HG03108 (cell line): ENCODE measurements around the gene DEGS2.
"Not testable (repeated sequence)": the region's sequence is repeated elsewhere in the genome, so short reads cannot be mapped to it uniquely, and the experiment has no call there.

Experiments used
- ATAC-seq: cut with Tn5 transposase; IDR thresholded peaks from one replicate; pipeline ENCODE4 v1.9.1; 2021; ENCODE audit warnings: moderate library complexity; ENCODE audit not compliant: unreplicated experiment

Gene DEGS2

DNA sequence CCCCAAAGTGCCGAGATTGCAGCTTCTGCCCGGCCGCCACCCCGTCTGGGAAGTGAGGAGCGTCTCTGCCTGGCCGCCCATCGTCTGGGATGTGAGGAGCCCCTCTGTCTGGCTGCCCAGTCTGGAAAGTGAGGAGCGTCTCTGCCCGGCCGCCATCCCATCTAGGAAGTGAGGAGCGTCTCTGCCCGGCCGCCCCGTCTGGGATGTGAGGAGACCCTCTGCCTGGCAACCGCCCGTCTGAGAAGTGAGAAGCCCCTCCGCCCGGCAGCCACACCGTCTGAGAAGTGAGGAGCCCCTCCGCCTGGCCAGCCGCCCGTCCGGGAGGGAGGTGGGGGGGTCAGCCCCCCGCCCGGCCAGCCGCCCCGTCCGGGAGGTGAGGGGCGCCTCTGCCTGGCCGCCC, 21.2 kb upstream of the DEGS2 start:
- ATAC-seq = not testable (repeated sequence)

DNA sequence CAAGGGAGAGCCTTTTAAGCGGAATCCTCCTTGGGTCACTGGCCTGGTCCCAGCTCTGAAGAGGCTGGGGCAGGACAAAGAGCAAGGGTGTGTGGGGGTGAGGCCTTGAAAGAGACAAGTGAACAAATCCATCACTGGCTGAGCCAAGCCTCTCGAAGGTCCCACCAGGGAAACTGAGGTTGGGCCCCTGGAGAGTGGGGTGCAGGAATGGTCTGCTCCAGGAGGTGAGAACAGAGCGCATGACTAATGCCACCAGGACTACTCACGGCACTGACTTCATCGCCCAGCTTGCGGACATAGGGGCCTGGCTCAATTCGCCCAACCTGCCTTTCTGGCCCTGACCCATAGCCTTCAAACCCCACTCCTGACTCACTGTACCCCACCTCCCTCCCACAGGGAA, 19.2 kb upstream of the DEGS2 start:
- ATAC-seq = no peak

DNA sequence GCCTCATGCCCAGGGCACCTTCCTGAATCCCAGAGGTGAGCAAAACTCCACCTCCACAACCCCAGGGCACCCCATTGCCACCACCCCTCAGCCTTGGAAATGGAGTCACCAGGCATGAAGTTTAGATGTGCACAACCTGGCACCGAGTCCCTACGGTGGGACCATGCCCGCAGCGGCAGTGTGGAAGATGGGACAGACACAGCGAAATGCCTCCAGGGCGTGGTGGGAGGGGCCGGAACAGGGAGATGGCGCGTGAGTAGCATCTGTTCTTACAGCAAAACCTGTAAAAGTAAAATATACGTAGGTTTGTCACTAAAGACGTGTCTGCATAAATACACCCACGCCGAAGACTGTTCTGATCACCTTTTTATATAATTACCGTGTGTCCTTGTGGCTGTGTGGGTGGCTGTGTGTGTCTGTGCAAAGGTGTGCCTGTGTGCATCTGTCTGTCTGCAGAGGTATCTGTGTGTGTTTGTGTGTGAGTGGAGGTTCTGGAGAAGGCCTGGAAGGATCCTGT, 17.4 kb upstream of the DEGS2 start:
- no peak for ATAC-seq

DNA sequence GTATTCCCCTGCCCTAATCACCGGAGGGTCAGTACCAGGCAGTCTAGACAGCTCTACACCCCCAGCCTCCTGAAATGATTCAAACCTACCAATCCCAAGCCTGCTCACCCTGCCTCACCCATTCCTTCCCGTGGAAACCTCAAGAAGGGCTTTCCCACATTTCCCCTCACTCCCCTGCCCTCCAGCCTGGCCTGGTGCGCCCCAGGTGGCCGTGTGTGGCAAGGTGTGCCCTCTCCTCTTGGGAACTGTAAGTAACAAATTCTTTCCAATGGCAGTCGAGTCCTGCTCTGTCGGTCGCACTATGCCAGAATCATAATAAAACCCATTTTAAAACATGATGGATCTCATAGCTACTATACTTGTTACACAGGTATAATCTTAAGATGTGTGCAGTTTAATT, 13.9 kb upstream of the DEGS2 start:
- no peak for ATAC-seq

DNA sequence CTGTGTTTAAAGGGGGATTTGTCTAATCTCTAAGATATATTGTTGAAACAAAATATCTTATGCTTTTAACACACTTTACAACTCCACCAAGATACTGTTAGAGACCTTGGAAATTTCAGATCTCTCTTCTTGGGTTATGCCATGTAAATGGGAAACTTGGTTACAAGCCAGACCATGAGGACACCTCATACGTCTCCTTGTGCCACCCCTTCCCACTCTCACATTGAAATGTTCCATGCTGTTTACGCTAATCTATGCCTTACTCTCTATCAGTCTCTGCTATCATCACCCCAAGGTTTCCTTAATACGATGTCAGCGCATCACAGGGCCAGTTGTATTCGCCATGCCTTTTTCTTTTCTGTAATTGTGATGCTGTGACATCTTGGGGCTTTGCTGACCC, 13.4 kb upstream of the DEGS2 start:
- ATAC-seq = no peak

DNA sequence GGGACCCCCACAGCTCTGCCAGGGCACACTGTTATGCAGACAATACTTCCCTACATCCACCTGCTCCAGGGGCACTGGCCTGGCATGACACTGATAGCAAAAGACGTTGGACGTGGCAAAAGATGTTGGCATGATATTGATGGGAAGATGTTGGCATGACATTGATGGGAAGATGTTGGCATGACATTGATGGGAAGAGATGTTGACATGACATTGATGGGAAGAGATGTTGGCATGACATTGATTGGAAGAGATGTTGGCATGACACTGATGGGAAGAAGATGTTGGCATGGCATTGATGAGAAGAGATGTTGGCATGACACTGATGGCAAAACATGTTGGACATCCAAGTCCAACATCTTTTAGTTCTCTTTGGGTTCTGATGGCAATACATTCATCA, 11.4 kb upstream of the DEGS2 start:
- ATAC-seq = no peak

DNA sequence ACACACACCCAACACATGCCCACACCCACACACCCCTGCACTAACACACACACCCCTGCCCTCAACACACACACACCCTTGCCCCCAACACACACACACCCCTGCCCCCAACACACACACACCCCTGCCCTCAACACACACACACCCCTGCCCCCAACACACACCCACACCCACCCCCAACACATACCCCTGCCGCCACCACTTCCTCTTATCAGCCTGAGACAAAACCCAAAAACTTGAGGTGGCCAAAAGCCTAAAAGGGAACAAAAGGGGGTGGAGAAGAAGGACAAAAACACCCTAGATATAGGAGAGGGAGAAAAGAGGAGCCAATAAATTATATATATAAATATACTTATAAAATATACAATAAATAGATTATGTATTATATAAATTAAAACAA, 9.1 kb upstream of the DEGS2 start:
- ATAC-seq = no peak

DNA sequence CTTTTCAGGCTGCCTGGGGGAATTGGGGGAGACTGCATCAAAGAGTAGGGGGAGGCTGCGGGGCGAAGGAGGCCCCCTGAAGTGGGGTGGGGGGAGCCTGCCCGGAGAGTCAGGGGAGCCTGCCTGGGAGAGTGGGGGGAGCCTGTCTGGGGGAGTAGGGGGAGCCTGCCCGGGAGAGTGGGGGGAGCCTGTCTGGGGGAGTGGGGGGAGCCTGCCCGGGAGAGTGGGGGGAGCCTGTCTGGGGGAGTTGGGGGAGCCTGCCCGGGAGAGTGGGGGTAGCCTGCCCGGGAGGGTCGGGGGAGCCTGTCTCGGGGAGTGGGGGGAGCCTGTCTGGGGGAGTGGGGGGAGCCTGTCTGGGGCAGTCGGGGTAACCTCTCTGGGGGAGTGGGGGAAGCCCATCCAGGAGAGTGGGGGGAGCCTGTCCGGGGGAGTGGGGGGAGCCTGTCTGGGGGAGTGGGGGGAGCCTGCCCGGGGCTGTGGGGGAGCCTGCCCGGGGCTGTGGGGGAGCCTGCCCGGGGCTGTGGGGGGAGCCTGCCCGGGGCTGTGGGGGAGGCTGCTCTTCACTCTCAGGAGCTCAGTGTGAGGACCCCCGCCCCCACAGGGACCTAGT, 6.5 kb upstream of the DEGS2 start:
- ATAC-seq = no peak

DNA sequence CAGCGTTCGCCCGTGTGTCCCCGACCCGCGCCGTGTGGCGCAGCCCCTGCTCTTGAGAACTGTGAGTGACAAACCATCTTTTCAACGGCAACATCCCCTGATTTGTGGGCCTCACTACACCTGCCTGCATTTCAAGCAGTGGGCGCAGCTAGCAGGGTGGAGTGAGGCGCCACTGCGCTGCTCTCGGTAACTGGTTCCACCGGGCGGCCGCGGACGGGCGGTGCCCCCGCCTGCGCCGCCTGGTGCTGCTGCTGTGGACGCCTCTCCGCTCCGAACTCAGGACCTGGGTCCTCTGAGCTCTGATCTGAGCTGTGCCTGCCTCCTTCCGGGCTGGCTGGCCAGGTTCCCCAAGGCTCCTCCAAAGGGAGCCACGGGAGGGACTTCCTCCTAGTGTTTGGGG, 5.9 kb upstream of the DEGS2 start:
- no peak for ATAC-seq

DNA sequence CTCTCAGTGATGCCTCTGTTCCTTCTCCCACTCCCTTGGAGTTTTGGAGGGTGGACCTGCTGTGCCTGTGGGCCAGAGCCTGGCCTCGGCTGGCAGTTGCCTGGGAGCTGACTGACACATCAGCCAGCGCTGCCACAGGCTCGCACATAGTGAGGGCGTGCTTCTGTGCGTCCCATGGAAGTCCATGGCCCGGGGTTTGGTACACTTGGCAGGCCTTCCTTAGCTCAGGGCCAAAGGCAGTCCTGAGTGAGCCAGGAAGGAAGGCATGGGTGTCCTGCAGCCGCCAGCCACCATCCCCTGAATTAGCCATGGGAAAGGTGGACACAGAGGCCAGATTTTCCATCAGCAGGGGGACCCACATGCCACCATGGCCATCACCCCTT, 1.1 kb upstream of the DEGS2 start:
- ATAC-seq = no peak

DNA sequence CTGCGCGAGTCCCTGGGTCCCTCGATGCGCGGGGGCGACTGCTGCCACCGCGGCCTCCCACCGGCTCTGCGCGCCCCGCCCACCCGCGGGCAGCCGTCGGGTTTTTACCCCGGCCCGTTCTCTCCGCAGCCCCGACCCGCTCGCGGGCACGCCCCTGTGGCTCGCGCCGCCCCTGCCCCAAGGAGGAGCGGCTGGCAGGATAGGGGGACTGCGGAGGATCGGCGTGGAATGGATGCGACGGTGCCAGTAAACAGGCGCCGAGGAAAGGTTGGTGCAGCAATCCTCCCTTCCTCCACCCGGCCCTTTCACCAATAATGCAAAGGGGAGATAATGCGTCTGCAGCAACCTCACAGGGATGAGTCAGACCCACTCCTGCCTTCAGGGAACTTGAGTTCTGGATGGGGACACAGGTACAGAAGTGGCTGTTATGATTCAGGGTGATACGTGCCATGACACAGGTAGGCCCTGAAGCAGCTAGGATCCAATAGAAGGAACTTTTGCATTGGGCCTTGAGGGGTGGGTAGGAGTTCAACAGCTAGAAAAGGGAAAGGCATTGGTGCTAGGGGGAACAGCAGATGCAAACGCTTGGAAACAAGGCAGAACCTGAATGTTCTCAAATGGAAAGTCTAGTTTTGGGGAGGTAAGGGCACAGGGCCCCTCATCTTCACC, 554 bp upstream of the DEGS2 start:
- ATAC-seq = no peak

DNA sequence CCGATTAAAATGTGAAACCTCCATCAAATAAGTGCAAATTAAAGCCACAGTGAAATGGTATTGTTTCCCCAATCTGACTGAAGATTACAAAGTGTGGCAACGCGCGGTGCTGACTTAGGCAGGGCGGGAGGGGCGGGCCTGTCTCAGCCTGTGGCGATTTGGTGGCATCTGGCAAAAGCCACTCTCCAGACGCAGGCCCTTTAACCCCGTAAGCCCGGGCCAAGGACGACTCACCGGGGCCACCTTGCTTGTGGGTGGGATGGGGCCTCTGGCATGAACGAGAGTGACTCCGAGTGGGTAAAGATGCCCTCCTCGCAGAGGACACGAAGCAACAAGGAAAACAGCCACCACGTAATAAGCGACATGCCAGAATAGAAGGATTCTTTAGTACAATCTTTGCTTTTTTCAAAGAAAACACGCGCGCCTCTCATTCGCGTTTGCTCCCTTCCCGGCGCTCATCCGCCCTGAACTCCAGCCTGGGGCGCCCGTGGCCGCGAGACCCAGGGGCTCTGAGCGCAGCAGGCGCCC, 815 bp downstream of the DEGS2 start:
- ATAC-seq = no peak

DNA sequence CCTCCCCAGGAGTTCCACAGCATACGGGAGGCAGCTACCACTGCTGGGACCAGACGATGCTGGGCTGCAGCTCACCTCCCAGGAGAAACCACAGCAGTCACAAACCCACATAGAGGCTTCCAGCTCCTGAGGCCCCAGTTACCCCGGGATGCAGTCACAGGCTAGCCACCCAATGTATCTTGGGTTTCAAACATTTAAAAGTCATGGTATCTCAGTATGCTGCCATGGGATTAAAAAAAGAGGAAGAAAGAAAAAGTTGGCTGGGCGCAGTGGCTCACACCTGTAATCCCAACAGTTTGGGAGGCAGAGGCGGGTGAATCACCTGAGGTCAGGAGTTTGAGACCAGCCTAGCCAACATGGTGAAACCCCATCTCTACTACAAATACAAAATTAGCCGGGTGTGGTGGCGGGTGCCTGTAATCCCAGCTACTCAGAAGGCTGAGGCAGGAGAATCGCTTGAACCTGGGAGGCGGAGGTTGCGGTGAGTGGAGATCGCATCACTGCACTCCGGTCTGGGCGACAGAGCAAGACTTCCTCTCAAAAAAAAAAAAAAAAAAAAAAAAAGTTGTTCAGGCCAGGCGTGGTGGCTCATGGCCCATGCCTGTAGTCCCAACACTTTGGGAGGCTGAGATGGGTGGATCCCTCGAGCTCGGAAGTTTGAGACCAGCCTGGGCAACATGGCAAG, 1.8 kb downstream of the DEGS2 start:
- ATAC-seq = not testable (repeated sequence)

DNA sequence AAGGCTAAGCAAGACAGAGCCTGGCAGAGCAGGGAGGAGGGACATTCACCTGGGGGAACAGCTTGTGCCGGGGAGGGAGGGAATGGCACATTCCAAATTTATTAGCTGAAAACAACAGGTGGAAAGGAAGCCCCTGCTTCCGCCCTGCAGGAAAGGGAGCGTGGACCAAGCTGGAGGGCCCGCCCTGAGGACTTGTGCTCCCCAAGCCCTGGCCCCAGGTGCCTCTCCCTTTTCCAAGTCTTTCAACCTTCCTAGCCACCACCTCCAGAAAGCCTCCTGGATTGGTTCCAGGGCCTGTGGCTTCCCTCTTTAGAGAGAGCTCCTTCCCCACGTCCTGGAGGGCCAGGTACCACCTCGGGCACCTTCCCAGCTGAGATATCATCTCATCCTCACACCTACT, 2.7 kb downstream of the DEGS2 start:
- no peak for ATAC-seq

DNA sequence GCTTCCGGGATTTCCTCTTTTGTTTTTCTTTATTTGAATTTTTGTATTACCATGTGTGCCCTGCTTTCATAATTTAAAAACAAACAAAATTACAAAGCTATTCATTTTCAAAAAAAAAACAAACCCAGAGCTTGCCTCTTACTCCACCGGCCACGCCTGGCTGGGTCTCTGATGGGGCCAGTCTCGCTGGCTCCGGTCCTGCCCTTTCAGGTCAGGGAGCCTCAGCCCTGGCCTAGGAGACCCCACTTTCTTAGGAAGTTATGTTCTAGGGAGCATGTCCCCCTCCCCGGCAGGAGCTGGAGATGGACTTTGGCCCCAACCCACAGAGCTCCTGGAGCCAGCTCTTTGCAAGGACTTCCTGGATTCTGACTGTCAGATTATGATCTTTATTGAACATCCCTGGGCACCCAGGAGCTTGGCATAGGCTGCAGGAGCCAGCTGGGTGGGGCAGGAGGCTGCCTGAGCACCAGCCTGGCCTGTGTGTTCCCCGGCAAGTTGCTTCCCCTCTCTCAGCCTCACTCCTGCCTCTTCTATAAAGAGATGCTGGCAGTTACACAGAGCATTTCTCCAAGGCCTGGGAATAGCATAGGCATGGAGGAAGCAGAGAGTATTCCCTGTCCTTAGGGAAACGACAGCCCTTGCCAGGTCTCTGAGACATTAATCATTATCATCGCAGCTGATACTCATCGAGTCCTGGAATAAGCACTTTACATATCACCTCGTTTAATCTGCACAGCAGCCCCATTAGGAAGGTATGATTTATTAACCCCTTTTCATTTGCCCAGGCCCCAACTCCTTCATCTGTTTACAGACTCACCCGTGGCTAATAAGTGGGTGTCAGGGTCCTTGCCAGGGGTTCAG, 3.5 kb downstream of the DEGS2 start:
- ATAC-seq = no peak

DNA sequence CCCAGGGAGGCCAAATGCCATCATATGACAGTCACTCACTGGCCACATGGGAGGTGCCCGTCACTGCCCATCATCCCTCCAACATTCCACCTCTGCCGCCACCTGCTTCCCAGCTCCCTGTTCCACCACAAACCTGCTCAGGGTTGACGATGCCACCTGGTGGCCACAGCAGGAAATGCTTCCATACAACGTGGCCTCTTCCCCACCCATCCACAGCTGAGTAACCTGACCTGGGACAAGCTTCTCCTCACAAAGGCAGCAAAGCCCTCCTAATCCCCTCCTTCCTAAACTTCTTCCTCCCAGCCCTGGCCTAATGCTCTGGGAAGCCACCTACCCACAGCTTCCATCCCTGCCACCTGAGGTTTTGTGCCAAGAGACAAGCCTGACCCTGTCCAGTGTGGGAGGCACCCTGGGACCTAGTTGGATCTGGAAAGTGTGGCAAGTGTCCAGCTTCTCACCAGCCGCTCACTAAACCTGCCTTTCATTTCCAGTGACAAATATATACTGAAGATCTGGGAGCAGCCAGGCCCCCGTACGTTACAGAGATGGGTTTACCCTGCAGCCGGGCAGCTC, 4.3 kb downstream of the DEGS2 start:
- ATAC-seq = no peak

DNA sequence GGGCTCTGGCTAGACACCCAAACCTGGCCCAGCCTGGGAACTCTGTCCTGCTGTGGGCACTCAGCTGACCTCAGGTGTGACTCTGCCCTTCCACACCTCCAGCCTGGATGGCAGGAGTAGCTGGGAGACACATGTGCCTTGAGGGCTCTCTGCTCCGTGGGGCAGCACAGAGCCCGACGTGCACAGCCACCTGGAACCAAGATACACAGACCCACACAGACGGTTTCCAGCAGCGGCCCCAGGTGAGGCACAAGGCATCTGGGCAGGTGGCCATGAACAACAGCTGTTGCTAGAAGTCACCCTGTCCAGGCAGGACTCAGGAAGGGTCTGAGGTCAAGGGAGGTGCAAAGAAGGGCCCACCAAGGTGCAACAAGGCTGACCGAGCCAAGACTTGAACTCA, 5.9 kb downstream of the DEGS2 start:
- no peak for ATAC-seq

DNA sequence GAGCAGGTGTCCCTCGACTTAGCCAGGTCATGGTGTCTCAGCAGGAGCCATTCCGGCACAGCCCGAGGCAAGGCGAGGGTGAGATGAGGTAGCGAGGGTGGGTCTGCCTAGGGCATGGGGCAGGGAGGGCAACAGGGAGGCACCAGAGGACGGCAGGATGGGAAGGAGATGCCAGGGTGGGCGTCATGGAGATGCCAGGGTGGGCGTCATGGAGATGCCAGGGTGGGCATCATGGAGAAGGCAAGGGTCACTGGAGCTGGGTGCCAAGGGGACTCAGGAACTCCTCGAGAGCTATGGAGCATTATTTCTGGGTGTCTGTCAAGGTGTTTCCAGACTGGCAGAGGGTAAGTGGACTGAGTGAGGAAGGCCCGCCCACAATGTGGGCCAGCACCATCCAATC, 7.4 kb downstream of the DEGS2 start:
- ATAC-seq = no peak

DNA sequence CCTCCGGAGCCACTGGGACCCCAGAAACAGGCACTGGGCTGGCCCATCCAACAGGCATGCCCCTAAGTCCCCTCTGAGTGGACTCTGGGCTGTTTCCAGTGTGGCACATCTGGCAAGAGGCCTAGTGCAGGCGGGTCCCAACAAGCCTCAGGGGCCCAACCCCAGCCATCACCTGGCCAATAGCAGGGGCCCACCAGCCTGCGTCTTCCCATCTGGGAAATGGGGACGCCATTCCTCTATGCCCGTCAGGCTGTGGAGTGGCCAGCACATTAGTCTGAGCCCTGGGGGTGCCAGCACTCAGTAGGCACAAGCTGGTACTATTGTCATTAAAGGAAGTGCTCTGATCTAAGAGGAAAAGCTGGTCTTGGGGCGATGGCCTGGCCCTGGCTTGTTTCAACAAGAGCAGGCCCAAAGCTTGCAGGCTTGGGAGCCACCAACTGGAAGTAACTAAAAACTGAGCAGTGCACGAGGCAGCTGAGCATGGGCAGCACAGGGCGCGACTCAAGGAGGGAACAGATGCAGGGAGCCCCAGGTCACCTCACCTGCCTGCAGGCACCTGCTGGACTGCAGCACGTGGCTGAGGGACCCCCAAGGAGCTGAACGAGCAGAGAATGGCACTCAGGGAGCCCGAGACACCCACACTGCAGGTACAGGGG, 8.4 kb downstream of the DEGS2 start:
- ATAC-seq = no peak

DNA sequence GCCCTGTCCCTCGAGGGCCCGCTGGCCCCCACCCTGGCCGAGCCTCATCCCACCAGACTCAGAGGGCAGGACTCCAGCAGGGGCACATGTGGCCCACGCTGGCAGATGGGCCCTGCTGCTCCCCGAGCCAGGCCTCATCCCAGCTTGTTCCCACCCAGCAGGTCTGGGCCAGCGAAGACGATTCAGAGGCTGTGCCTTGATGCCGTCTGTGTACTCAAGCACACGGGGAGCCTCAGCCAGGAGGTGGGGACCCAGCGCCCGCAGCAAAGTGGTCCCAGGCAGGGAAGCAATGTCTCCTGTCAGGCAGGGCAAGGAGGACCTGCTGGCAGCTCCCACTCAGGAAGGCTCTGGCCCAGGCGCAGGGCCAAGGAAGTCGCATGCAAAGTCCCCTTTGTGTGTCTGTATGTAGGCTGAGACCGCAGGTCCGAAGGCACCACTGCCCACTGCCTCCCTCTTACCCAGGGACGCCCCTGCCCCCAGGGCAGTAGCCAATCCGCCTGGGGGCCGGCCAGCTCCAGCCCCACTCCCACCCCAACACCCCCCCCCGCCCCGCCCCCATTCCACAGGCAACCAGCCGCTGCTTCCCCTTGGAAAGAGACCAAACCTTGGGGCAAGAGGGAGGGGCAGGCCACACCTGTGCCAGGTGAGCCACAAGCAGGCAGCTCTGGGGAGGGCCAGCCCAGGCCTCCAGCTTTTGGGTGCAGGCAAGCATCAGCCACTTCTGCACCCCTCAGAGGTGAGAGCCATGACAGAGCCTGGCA, 9.4 kb downstream of the DEGS2 start:
- no peak for ATAC-seq
